Measurements from ENCODE around the gene PAPOLB. TPM values are rescaled to one million over a fixed set of nuclear protein-coding genes. Genes with fewer than 3 reads are reported as not detected.

The PAPOLB gene
- total RNA-seq, 1 donor from 2014 or later: 0.22 TPM

GRCh38 chr7:4866528-4867496 is 5.0 kb upstream of the PAPOLB start:
- peaks cover 9% of the 10 kb centered on the region for H3K4me1 Mint-ChIP-seq
- H3K9me3 Mint-ChIP-seq: peaks cover 17% of the 10 kb centered on the region
- peaks cover 11% of the 10 kb centered on the region for H3K27me3 Mint-ChIP-seq (ENCODE audit: low read depth)
- no peak for DNase-seq (ENCODE audit: low spot score in 2 of 2, unreplicated experiment in 2 of 2)
- no peak for TF ChIP-seq CTCF (IDR thresholded peaks at IDR 0.05; ENCODE audit: unreplicated experiment)
- no peak overlapping the region for H3K27ac Mint-ChIP-seq
- H3K4me3 Mint-ChIP-seq: no peak overlapping the region
- peaks cover 2% of the 10 kb centered on the region for H3K36me3 Mint-ChIP-seq

GRCh38 chr7:4862156-4862555 is 326 bp upstream of the PAPOLB start:
- Mint-ChIP-seq H3K9me3 (peaks cover 17% of the 10 kb centered on the region), H3K36me3 (peaks cover 2% of the 10 kb centered on the region), H3K4me1 (no peaks in the 10 kb centered on the region), H3K4me3 (no peak overlapping the region), H3K27me3 (ENCODE audit: low read depth) (peaks cover 25% of the 10 kb centered on the region), H3K27ac (no peak overlapping the region)
- no peak for DNase-seq (ENCODE audit: low spot score in 2 of 2, unreplicated experiment in 2 of 2)
- TF ChIP-seq CTCF (IDR thresholded peaks at IDR 0.05; ENCODE audit: unreplicated experiment): no peak

- Mint-ChIP-seq H3K9me3 (peaks cover 20% of the 10 kb centered on the region), H3K4me1 (no peaks in the 10 kb centered on the region), H3K27me3 (ENCODE audit: low read depth) (peaks cover 26% of the 10 kb centered on the region), H3K36me3 (peaks cover 2% of the 10 kb centered on the region), H3K4me3 (no peak overlapping the region), H3K27ac (no peak overlapping the region)
- DNase-seq (ENCODE audit: low spot score in 2 of 2, unreplicated experiment in 2 of 2): no peak
- TF ChIP-seq CTCF (IDR thresholded peaks at IDR 0.05; ENCODE audit: unreplicated experiment): no peak
These were observed 603 bp downstream of the PAPOLB start for GRCh38 chr7:4861227-4861626.

GRCh38 chr7:4857189-4857588 is 4.6 kb downstream of the PAPOLB start:
- no peak overlapping the region for H3K27ac Mint-ChIP-seq
- DNase-seq (ENCODE audit: low spot score in 2 of 2, unreplicated experiment in 2 of 2): no peak
- peaks cover 6% of the 10 kb centered on the region for H3K9me3 Mint-ChIP-seq
- peaks cover 15% of the 10 kb centered on the region for H3K27me3 Mint-ChIP-seq (ENCODE audit: low read depth)
- H3K36me3 Mint-ChIP-seq: no peaks in the 10 kb centered on the region
- no peak for TF ChIP-seq CTCF (IDR thresholded peaks at IDR 0.05; ENCODE audit: unreplicated experiment)
- no peak overlapping the region for H3K4me3 Mint-ChIP-seq
- no peaks in the 10 kb centered on the region for H3K4me1 Mint-ChIP-seq

GRCh38 chr7:4856336-4857057 is 5.3 kb downstream of the PAPOLB start:
- Mint-ChIP-seq H3K27me3 (ENCODE audit: low read depth) (peaks cover 15% of the 10 kb centered on the region), H3K4me1 (no peaks in the 10 kb centered on the region), H3K36me3 (peaks cover under 1% of the 10 kb centered on the region), H3K4me3 (no peak overlapping the region), H3K27ac (no peak overlapping the region), H3K9me3 (peaks cover 8% of the 10 kb centered on the region)
- DNase-seq (ENCODE audit: low spot score in 2 of 2, unreplicated experiment in 2 of 2): no peak
- TF ChIP-seq CTCF (IDR thresholded peaks at IDR 0.05; ENCODE audit: unreplicated experiment): no peak

All from mesothelial cell of epicardium (in vitro differentiated cells).